GM19438 (cell line): ENCODE data around the gene HFE.
A peak's percentile ranks its signal among the peaks of the same experiment; 100 is the strongest.
"Not testable (repeated sequence)": the region's sequence is repeated elsewhere in the genome, so short reads cannot be mapped to it uniquely, and the experiment has no call there.

ENCODE experiments used
- ATAC-seq: cut with Tn5 transposase; IDR thresholded peaks from one replicate; pipeline ENCODE4 v1.9.1; 2021; ENCODE audit warnings: low read depth; ENCODE audit not compliant: unreplicated experiment

Gene HFE

GRCh38 chr6:26087284-26088115 lies at the start of gene HFE:
HFE (plus strand) TSS chr6:26087429; CDS start chr6:26087441, 12 bp downstream.
- ATAC-seq = no peak

GRCh38 chr6:26041946-26042345 lies 45.3 kb upstream of the HFE start:
- ATAC-seq = no peak

- ATAC-seq = peak; percentile 49
Measured at GRCh38 chr6:26043384-26044139, 43.7 kb upstream of the HFE start.

GRCh38 chr6:26044140-26045064 lies 42.8 kb upstream of the HFE start:
- ATAC-seq = peak; percentile 26

- ATAC-seq = peak; percentile 52
Measured at GRCh38 chr6:26045065-26045927, 41.9 kb upstream of the HFE start.

GRCh38 chr6:26045928-26046368 lies 41.3 kb upstream of the HFE start:
- no peak for ATAC-seq

- not testable (repeated sequence) for ATAC-seq
Measured at GRCh38 chr6:26047329-26047728, 39.9 kb upstream of the HFE start.

GRCh38 chr6:26048590-26048989 lies 38.6 kb upstream of the HFE start:
- no peak for ATAC-seq

GRCh38 chr6:26051665-26052310 lies 35.4 kb upstream of the HFE start:
- no peak for ATAC-seq

GRCh38 chr6:26052762-26053250 lies 34.4 kb upstream of the HFE start:
- not testable (repeated sequence) for ATAC-seq

- no peak for ATAC-seq
Measured at GRCh38 chr6:26053992-26054780, 33.0 kb upstream of the HFE start.

GRCh38 chr6:26054781-26055718 lies 32.2 kb upstream of the HFE start:
- peak; percentile 48 for ATAC-seq

GRCh38 chr6:26055719-26056582 lies 31.3 kb upstream of the HFE start:
- ATAC-seq = peak; percentile 62

- no peak for ATAC-seq
Measured at GRCh38 chr6:26056583-26057350, 30.5 kb upstream of the HFE start.

- ATAC-seq = no peak
Measured at GRCh38 chr6:26057899-26058298, 29.3 kb upstream of the HFE start.
